GM12872 (cell line): Measurements from ENCODE around the gene BACH2.

Source experiments
- TF ChIP-seq, protein P1 (sequence below): IDR thresholded peaks from 3 replicates; pipeline ENCODE4 v1.5.1; 2011; ENCODE audit warnings: low read depth, mild to moderate bottlenecking, low read length, moderate library complexity; ENCODE audit not compliant: insufficient read depth

BACH2 gene

GRCh38 chr6:90045535-90045934 lies 251.1 kb downstream of the BACH2 start:
- TF ChIP-seq, protein P1, sequence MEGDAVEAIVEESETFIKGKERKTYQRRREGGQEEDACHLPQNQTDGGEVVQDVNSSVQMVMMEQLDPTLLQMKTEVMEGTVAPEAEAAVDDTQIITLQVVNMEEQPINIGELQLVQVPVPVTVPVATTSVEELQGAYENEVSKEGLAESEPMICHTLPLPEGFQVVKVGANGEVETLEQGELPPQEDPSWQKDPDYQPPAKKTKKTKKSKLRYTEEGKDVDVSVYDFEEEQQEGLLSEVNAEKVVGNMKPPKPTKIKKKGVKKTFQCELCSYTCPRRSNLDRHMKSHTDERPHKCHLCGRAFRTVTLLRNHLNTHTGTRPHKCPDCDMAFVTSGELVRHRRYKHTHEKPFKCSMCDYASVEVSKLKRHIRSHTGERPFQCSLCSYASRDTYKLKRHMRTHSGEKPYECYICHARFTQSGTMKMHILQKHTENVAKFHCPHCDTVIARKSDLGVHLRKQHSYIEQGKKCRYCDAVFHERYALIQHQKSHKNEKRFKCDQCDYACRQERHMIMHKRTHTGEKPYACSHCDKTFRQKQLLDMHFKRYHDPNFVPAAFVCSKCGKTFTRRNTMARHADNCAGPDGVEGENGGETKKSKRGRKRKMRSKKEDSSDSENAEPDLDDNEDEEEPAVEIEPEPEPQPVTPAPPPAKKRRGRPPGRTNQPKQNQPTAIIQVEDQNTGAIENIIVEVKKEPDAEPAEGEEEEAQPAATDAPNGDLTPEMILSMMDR: no peak

DNA sequence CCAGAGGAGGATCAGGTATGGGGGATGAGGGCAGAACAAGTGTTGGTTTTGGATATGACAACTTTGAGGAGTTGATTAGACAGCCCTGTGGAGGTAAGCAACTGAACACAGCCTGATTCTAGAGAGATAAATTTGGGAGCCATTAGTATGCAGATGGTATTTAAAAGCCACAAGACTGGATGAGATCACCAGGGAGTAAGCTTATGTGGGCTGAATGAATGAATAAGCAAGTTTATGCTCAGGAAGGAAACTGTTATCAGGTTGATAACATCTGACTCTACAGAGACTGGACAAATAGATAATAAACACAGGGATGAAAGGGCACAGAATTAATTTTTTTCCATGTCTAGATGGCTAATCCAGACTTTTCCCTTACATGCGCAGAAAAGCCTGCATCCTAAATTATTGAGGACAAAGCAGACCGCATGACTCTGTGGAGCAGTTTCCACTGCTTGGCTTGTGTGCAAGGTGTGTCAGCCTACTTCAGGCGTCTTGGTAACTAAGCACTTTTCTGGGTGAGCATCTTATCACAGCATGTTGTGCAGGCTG lies 251.7 kb downstream of the BACH2 start:
- TF ChIP-seq, protein P1: no peak

- TF ChIP-seq, protein P1: no peak
These were observed 252.3 kb downstream of the BACH2 start for GRCh38 chr6:90044182-90044832.

- TF ChIP-seq, protein P1: no peak
These were observed 255.7 kb downstream of the BACH2 start for GRCh38 chr6:90040931-90041330.

- TF ChIP-seq, protein P1: no peak
These were observed 256.7 kb downstream of the BACH2 start for GRCh38 chr6:90039911-90040310.

DNA sequence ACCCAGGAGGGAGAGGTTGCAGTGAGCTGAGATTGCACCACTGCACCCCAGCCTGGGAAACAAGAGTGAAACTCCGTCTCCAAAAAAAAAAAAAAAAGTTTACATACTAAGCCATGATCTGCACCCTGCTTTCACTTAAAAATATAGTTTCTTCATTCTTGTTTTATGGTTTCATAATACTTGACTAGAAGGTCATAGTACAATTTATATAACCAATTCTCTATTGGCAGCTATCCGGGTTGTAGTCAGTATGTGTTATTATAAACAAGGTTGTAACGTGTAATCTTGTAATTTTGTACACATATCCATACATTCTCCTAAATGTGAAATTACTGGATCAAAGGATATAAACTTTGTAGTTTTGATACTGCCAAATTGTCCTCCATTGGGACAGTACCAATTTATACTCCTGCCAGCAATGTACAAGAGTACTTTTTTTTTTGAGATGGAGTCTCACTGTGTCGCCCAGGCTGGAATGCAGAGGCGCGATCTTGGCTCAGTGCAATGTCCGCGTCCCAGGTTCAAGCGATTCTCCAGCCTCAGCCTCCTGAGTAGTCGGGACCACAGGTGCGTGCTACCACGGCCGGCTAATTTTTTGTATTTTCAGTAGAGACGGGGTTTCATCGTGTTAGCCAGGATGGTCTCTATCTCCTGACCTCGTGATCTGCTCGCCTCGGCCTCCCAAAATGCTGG lies 257.5 kb downstream of the BACH2 start:
- TF ChIP-seq, protein P1: no peak

- TF ChIP-seq, protein P1: no peak
These were observed 259.7 kb downstream of the BACH2 start for GRCh38 chr6:90036963-90037362.
